NT2/D1 (cell line): ENCODE data around the gene KCNRG.

Source experiments
- YY1 ChIP-seq: IDR thresholded peaks from 2 replicates; pipeline ENCODE4 v1.6.1; 2011; ENCODE audit not compliant: insufficient read length, insufficient read depth
- ZNF274 ChIP-seq: IDR thresholded peaks from 2 replicates; pipeline ENCODE4 v1.6.1; 2011; ENCODE audit warnings: mild to moderate bottlenecking, low read depth, low read length

- no peak for TF ChIP-seq ZNF274
- TF ChIP-seq YY1, result no peak
Measured at GRCh38 chr13:49986471-49986870, 28.8 kb upstream of the KCNRG start.
